ENCODE results near the gene ZNF816.
A peak's percentile ranks its signal among the peaks of the same experiment; 100 is the strongest.
"Not testable (repeated sequence)": the region's sequence is repeated elsewhere in the genome, so short reads cannot be mapped to it uniquely, and the experiment has no call there.

The ZNF816 gene

DNA sequence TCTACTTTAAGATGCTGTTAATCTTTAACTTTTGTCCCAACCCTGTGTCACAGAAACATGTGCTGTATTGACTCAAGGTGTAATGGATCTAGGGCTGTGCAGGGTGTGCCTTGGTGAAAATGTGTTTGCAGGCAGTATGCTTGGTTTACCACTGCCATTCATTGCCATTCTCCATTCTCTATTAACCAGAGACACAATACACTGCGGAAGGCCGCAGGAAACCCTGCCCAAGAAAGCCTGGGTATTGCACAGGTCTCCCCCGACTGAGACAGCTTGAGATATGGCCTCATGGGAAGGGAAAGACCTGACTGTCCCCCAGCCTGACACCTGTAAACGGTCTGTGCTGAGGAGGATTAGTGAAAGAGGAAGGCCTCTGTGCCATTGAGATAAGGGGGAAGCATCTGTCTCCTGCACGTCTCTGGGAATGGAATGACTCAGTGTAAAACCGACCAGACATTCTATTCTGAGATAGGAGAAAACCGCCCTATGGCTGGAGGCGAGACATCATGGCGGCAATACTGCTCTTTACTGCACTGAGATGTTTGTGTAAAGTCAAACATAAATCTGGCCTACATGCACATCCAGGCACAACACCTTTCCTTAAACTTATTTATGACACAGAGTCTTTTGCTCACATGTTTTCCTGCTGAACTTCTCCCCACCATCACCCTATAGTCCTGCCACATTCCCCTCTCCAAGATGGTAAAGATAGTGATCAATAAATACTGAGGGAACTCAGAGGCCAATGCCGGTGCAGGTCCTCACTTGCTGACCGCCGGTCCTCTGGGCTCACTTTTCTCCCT, 26.3 kb downstream of the ZNF816 start:
- DNase-seq (ENCODE audit: low read depth in 1 of 2, low spot score in 1 of 2): no peak

DNA sequence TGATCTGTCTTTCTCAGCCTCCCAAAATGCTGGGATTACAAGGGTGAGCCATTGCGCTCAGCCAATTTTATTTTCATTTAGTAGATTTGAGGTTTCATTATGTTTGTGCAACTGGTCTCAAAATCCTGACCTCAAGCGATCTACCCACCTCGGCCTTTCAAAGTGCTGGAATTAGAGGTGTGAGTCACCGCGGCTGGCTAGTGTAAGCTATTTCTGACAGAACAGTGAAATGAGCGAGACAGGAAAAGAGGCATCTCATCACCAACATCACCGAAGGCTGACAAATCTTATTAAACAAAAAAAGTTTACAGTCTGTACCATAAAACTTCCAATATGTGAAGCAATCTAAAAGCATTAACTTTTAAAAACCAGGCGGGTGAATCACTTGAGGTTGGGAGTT, 27.2 kb downstream of the ZNF816 start:
- no peak for DNase-seq (ENCODE audit: low read depth in 1 of 2, low spot score in 1 of 2)

DNA sequence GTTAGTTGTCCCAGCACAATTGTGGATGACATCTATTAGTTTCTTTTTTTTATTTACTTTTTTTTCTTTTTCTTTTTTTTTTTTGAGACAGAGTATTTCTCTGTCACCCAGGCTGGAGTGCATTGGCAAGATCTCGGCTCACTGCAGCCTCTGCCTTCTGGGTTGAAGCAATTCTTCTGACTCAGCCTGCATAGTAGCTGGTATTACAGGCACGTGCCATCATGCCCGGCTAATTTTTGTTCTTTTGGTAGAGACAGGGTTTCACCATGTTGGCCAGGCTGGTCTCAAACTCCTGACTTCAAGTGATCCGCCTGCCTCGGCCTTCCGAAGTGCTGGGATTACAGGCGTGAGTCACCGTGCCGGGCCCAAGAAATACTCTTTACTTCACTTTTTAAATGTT, 38.0 kb downstream of the ZNF816 start:
- DNase-seq (ENCODE audit: low read depth in 1 of 2, low spot score in 1 of 2): not testable (repeated sequence)

DNA sequence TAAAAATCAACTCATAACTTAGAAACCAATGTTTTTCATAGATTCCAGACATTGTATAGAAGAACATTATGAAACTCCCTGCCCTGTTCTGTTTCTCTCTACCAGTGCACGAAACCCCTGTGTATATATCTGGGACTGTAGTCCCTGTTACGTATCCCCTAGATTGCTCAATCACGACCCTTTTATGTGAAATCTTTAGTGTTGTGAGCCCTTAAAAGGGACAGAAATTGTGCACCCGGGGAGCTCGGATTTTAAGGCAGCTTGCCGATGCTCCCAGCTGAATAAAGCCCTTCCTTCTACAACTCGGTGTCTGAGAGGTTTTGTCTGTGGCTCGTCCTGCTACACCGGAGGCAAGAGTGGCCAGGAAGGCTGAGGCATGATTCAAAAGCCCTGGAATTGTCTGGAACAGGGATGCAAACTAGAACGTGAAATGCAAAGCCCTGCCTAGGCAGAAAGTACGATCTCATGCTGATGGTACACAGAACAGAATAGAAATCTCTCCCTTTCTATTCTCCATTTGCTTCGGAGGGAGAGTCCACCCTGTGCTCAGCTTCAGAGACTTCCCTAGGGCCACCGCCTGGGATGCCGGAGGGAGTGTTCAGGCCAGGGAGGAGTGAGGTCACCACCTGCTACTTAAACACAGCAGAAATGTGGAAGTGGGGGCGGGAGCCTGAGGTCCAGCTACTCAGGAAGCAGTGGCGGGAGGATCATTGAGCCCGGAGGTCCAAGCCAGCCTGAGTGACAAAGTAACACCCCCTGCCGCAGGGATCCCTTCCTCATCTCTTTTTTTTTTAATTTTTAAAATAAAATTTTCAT, 38.7 kb downstream of the ZNF816 start:
- no peak for DNase-seq (ENCODE audit: low read depth in 1 of 2, low spot score in 1 of 2)

DNA sequence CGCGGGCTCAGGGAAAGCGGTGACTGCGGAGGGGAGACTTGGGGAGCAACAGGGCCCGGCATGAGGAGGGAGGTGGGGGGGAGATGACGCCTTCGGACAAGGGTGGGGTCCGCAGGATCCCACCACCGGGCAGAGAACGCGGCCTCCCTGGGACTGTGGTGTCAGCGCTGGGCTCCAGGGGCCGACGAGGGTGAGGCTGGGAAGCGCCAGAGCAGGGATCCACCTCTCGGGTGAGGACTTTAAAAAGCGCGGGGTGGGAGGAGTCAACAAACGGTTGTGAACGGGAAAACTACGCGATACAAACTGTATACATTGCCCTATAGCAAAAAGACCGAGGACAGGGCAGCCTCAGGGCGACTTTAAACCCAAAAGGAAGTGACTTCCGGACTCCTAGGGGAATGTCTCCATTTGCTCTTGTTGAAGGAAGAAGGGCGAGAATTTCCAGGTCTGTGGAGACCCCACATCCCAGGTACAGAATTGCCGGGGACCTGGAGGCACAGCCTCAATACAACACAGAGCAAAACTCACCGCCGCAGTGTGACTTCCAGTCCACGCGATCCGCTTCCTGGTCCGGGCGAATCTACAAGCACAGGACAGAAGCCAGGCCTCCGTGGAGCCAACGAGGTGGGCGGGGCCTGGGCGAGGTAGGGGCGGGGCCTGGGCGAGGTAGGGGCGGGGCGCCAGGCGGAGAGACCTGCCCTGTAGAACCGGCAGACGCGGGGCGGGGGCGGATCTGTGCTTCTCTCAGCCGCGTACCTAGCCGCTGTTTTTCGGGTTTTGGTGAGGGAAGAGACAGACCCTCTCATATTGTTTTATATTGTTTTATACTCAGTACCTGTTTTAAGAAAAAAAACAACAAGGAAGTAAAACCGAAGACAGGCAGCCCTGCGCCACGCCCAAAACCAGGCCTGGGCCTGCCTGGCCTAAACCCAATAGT, 39.6 kb downstream of the ZNF816 start, which contains the start of gene ZNF888:
Gene ZNF888, minus strand, starts transcription at position 588 of the 937 bp plus-strand sequence. CDS start 5,555 bp downstream, outside the sequence.
- peak; percentile 59 to 74 for DNase-seq (ENCODE audit: low read depth in 1 of 2, low spot score in 1 of 2)

DNA sequence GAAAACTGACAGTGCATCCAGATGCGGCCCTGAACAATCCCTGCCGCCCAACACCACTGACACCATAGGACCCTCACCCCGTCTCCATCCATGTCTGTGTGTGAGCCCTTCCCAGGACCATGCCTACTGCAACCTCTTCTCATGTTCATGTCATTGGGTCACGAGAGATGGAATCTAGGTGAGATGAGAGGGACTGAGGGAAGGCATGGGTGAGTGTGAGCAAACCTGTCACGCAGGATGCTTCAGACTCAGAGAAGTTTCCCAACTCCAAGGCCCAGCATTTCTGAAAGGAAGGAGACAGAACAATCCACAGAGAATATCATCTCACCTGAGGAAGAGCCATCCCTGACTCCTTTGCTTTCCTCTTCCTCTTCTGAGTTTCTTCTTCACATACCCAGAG, 45.1 kb downstream of the ZNF816 start:
- no peak for DNase-seq (ENCODE audit: low read depth in 1 of 2, low spot score in 1 of 2)

DNA sequence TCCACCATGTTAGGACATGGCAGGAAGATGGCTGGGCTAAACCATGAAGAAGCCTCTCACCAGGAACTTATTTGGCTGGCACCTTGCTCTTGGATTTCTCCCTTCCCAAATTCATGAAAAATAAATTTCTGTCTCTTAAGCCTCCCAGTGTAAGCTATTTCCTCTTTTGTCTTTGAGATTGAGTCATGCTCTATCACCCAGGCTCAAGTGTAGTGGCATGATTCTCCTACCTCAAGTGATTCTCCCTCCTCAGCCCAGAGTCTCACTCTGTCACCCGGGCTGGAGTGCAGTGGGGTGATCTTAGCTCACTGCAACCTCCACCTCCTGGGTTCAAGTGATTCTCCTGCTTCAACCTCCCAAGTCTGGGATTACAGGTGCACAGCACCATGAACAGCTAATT, 52.0 kb downstream of the ZNF816 start:
- DNase-seq (ENCODE audit: low read depth in 1 of 2, low spot score in 1 of 2): no peak

DNA sequence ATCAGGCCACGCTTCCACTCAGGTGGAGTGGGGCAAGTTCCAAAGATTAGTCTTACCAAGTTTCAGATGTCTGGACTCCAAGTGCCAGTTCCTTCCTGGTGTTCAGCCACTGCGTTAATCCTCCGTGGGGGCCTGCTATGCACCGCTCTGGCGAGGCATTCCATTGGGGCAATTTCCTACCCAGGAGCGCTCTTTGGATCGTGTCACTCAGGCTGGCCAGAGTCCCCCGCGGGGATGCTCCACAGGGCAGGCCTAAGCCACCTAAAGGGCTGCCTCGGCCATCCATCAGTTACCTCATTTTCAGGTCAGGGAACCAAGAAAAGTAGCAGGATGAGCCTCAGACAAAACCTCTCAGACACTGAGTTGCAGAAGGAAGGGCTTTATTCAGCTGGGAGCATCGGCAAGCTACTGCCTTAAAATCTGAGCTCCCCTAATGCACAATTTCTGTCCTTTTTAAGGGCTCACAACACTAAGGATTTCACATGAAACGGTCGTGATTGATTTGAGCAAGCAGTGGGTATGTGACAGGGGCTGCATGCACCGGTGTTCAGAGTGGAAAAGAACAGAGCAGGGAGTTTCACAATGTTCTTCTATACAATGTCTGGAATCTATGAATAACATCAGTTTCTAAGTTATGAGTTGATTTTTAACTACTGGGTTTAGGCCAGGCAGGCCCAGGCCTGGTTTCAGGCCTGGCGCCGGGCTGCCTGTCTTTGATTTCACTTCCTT, 58.5 kb downstream of the ZNF816 start:
- not testable (repeated sequence) for DNase-seq (ENCODE audit: low read depth in 1 of 2, low spot score in 1 of 2)

DNA sequence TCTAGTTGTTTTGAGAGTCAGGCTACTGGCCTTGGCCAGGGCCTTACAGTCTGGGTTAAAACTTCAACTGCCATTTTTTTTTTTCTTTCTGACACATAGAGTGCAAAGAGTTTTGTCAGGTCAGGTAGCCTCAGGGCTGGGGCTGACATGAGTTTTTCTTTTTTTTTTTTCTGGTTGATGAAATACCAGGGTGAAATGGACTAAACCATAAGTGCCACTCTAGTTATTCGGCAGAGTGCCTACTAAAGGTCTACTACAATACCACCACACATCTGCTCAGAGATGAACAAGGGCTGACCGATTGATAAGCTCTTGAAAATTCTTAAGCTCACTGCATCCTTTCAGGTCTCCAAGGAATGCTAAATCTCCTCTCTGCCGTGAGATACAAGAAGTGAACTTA, 60.8 kb downstream of the ZNF816 start:
- no peak for DNase-seq (ENCODE audit: low read depth in 1 of 2, low spot score in 1 of 2)
